GM19395 (cell line): ENCODE measurements around the gene ARRDC2.
"Not testable (repeated sequence)": the region's sequence is repeated elsewhere in the genome, so short reads cannot be mapped to it uniquely, and the experiment has no call there.

ENCODE experiments used
- ATAC-seq: cut with Tn5 transposase; IDR thresholded peaks from one replicate; pipeline ENCODE4 v1.9.1; 2021; ENCODE audit warnings: mild to moderate bottlenecking, moderate library complexity; ENCODE audit not compliant: unreplicated experiment

ARRDC2 gene

DNA sequence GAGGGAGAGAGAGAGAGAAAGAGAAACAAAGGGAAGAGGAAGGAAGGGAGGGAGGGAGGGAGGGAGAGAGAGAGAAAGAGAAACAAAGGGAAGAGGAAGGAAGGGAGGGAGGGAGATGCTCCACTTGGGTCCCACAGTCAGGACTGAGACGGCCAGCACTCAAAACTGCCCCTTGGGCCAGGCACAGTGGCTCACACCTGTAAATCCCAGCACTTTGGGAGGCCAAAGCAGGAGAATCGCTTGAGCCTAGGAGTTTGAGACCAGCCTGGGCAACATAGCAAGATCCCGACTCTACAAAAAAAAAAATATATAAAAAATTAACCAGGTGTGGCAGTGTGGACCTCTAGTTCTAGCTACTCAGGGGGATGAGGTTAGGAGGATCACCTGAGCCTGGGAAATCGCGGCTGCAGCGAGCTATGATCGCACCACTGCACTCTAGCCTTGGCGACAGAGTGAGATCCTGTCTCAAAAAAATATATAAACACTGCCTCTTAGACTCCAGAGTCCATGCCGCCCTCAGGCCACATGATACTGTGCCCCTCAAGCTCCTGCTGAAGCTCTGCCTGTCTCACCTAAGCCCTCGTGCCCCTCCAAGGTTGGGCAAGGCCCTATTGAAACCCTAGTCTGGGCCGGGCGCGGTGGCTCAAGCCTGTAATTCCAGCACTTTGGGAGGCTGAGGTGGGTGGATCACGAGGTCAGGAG is 8.4 kb downstream of the ARRDC2 start:
- no peak for ATAC-seq

DNA sequence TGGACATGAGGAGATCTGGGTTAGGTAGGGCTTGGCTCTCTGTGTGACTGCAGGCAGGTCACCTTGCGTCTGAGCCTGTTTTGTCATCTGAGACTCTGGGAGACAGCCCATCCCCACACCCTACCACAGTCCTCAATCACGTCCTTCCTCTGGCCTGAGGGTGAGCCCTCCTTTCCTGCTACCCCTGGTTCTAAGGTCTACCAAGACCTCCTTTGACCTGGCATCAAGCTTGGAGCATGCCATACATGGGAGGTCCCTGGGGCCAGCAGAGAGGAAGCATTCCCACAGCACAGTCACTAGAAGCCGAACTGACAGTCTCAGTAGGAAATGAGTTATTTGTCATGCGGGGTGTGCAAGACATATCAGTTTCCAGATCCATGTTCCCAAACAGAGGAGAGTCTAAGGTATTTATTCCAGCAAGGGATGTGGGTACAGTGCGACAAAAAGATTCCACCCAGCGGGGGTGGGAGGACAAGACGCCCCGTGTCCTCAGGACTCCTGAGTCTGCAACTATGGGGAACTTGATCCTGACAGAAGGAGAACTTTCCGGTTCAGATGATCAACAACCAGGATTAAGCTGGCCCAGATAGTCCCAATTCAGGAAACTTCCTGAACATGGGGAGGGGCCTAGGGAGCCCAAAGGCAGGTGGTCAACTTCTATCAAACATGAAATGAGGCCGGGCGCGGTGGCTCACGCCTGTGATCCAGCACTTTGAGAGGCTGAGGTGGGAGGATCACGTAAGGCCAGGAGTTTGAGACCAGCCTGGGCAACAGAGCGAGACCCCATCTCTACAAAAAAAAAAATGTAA is 9.5 kb downstream of the ARRDC2 start:
- no peak for ATAC-seq

DNA sequence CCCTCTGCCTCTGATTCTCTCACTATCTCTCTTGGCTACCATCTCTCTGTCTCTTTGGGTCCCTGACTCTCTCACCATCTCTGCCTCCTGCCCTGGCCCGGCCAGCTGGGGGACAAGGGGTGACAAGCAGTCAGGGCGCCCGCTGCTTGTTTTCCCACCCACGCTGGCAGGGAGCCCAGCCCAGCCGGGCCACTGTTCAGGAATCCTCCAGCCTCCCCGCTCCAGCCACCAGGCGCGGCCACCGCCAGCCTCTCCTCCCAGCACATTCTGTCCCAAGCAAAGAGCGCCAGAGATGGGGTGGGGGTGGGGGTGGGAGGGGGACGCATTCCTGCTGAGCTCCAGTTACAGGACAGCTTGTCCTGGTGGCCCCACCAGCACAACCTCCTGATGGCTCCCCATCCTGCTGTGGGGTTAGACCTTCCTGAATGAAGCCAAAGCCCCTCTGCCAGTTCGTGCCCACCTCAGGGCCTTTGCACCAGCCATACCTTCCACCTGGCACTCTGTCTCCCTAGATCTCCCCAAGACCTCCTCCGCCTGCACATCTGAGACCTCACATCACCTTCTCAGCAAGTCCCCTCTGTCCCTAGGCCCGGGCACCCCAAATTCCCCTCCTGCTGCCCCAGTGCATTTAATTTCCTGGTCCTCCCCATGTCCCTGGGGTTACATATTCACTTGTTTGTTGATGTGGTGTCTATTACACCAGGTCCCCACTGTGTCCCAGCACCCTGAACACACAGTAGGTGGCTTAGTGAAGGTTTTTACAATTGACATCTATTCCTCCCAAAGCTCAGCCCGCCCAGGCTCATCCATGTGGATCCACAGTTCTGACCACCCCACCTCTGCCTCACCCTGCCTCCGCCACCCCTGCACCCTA is 12.5 kb downstream of the ARRDC2 start:
- ATAC-seq, result no peak

DNA sequence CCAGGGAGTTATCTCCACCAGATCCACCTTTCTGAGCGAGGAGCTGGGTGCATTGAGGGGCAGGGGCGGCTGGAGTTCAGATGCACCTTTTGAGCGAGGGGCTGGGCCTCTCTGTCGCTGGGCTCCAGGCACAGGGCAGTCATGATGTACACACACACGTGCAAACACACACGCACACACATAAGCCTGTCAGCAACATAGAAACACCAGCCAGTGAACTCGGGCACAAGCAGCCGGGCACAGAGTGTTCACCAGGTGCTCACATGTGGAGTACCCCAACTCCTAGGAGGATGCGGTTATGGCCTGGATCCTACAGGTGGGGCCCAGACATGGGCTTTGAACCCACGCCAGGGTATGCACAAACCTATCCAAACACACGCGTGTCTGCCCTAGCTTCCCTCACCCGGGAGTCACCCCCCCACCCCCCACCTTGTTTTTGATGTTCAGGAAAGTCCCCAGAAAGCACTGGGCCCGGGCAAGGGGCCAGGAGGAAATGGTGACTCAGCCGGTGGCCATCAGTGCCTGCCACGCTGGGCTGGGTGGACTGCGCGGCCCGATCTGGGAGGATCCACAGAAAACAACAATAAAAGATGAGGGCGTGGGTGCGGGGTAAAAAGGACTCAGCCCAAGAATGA is 13.3 kb downstream of the ARRDC2 start:
- ATAC-seq, result no peak

DNA sequence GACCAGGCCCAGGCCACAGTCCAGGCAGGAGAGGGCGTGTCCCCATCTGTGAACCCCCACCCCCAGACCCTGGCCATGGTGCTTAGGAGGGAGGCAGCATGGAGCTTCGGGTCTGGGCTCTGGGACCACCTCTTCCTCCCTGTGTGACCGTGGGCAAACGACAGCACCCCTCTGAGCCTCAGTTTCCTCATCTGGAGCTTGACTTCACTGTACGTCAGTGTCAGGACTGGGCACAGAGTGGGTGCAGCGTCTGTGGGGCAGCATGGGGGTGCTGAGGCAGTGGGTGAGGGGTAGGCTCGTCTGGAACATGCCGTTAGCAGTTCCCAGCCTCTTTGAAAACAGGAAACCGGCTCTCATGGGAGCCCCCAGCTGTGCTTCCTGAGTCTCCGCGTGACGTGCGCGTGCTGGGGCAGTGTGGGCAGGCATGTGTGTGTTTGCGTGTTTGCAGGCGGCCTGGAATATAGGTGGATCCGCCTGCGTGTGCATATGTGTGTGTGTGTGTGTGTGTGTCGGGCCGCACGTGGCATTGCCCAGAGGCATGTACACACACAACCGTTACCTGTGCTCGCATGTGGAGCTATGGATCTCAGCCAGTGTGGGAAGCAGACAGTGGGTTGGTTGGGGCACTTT is 15.8 kb downstream of the ARRDC2 start:
- ATAC-seq, result no peak

- no peak for ATAC-seq
Observed at GRCh38 chr19:18027151-18027550, 19.2 kb downstream of the ARRDC2 start.

DNA sequence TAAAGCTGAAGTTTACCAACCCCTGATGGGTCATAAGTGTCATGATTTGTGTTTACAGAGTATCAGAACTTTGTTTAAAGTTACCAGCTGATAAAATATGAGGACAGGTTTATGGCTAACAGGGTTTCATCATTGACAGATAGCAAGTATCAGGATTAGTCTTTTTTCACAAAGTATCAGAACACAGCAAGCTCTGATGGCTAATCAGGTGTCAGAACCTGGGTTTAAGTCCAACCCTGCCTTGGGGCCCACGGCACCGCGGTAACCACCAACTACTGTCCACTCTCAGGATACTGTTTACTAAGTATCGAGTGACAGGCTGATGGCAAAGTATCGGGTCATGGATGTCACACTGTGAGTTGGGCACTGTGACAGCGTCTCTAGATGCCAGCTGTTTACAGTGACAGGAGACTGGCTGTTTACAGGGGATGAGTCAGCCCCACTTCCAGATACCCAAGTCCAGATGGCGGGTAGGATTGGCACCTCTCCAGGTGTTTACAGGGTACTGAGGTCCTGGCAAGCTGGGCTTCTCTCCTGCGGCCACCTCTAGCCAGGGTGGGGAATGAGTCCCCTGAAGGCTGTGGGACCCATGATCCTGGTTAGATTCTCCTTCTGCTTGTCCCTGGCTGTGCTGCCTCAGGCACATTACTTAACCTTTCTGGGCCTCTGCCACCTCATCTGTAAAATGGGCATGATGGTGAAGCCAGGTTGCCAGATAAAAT is 21.8 kb downstream of the ARRDC2 start:
- no peak for ATAC-seq

DNA sequence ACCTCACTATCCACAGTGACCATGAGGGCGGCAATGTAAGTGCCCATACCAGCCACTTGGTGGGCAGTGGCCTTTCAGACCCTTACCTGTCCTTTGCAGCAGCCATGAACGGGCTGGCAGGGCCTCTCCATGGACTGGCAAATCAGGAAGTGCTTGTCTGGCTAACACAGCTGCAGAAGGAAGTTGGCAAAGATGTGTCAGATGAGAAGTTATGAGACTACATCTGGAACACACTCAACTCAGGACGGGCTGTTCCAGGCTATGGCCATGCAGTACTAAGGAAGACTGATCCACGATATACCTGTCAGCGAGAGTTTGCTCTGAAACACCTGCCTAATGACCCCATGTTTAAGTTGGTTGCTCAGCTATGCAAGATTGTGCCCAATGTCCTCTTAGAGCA is 23.4 kb downstream of the ARRDC2 start:
- ATAC-seq, result not testable (repeated sequence)

DNA sequence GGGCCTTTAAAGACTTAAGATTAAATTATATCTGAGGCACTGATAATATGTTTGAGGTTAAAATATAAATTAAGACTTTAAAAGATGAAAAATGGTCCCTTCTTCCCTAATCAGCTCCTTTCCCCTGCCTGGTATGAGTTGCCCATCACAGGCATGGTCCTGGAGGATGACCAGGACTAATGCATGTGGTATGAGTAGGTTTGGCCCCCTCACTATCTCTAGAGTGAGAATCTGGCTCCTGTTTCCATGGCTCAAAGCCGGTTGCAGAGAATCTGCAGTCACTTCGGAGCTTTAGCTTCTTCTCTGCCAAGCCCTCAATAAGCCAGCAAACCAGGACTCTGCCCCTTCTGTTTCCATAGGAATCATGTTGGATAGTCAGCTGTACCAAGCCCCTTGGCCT is 24.1 kb downstream of the ARRDC2 start:
- not testable (repeated sequence) for ATAC-seq

DNA sequence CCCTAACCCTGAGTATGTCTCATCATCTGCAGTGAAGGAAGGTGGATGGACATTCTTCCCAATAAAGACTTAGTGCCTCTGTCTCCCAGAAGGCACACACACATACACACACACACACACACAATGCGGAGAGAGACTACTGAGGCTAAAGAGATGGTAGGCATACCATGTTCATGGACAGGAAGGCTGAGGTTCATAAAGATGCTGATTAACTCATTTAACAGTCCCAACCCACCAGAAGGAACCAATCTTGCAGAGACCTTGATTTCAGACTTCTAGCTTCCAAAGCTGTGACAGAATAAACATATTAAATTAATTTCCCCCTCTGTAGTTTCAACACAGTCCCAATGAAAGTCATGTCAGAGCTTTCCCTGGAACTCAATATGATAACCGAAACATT is 33.1 kb downstream of the ARRDC2 start:
- no peak for ATAC-seq

DNA sequence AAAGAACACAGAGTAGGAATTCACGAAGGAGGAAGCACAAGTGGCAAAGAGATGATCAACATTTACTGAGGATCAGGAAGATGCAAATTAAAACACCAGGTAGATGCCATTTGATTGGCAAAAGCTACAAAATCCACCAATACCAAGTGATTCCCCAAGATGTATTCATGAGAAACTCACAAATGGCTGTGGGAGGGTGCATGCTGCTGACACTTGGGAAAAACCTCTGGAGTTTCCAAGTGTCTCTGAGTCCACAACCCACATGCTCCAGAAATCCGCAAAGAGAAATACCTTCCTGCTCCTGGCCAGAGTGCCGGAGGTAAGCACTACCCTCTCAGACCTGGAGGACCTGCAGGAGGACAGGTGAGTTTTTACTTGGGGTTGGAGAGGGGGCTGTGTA is 35.7 kb downstream of the ARRDC2 start:
- no peak for ATAC-seq

DNA sequence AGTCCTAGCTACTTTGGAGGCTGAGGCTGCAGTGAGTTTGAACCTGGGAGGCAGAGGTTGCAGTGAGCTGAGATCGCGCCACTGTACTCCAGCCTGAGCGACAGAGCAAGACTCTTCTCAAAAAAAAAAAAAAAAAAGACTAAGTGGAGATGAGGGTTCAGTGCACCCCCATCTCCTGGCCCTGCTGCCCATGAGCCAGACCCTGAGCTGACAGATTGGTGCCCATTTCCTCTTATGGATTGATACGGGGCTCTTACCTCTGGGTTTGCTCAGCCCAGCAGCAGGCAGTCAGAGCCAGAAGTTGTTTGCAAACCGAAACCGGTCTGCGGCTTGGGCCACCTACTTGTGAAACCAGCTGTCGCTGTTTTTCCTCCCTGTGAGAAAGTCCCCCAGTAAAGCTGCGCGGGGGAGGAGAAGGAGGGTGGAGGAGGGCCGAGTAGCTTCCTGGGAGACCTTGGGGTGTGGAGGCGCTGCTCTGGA is 36.9 kb downstream of the ARRDC2 start:
- peak; percentile 79 for ATAC-seq

- ATAC-seq, result no peak
Observed at GRCh38 chr19:18045307-18046050, 37.5 kb downstream of the ARRDC2 start.

DNA sequence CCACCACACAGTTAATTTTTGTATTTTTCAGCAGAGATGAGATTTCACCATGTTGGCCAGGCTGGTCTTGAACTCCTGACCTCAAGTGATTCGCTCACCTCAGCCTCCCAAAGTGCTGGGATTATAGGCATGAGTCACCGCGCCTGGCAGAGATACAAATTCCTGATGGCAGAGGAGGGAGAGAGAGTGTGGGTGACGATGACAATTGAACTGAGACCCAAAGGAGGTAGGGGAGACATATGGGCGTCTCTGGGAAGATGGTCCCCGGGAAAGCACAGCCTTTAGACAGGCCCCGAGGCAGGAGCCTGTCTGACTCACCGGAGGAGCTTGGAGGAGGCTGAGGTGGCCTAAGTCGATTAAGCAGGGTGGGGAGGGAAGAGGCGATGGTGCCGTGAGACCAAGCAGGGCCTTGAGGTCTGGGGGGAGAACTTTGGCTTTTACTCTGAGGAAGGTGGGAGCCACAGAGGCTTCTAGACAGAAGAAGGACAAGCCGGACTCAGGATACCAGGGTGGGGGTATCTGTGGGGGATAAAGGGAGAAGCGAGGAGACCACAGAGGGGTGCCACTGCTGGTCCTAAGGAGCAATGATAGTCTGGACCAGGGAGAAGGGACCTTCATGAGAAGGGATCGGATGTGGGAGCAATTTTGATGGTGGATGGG is 38.2 kb downstream of the ARRDC2 start:
- no peak for ATAC-seq

GRCh38 chr19:18049385-18049784 is 41.4 kb downstream of the ARRDC2 start:
- no peak for ATAC-seq

DNA sequence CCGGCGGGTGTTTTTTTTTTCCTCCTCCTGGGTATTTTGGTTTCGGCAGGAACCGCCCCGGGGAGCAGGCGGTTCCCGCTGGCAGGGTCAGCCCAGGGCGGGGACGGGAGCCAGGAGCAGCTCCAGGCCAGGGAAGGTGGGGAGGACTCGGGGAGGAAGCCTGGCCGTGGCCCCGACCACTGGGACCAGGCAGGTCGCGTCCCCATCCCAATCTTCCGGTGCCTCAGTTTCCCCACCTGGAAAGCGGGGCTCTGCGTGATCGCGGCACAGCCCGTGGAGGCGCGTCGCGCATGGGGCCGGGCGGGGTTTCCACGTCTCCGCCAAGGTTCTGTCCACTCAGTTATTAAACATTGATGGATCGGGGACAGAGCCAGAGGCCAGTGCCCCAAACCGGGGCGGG is 43.9 kb downstream of the ARRDC2 start:
- no peak for ATAC-seq

DNA sequence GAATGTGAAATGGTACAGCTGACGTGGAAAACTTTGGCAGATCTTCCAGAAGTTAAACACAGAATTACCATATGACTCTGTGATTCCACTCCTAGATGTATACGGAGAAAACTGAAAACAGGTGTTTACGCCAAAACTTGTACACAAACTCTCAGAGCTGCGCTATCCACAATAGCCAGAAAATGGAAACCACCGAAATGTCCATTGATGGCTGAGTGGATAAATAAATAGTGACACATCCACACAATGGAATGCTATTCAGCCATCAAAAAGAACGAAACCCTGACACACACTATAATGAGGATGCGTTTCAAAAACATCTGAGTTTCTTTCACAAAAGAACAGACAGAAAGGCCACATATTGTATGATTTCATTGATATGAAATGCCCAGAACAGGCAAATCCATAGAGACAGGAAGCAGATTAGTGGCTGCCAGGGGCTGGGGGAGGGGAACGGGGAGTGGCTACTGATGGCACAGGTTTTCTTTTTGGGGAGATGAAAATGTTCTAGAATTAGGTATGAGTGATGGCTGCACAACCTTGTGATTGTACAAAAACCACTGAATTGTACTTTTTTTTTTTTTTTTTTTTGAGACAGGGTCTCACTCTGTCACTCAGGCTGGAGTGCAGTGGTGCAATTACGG is 45.7 kb downstream of the ARRDC2 start:
- ATAC-seq, result no peak

GRCh38 chr19:18055967-18056366 is 48.0 kb downstream of the ARRDC2 start:
- ATAC-seq, result no peak
